Endothelial cell of umbilical vein (primary cell): ENCODE results near the gene MST1.

Experiments
- EZH2 ChIP-seq: IDR thresholded peaks from 2 replicates; pipeline ENCODE4 v1.6.1; 2012; ENCODE audit warnings: borderline replicate concordance, low read depth, mild to moderate bottlenecking, moderate library complexity, low read length, inconsistent platforms; ENCODE audit not compliant: severe bottlenecking
- POLR2A ChIP-seq: IDR thresholded peaks from 2 replicates; pipeline ENCODE4 v1.6.1; 2012; ENCODE audit warnings: low read depth, mild to moderate bottlenecking, control low read depth, low read length
- POLR2AphosphoS5 ChIP-seq: IDR thresholded peaks from 2 replicates; pipeline ENCODE4 v1.6.1; 2012; ENCODE audit warnings: low read depth, mild to moderate bottlenecking, control low read depth, low read length, moderate library complexity; ENCODE audit not compliant: insufficient read depth
- TF ChIP-seq, protein P1 (sequence below), 2 donors: IDR thresholded peaks; 1 replicate in 1 of 2; 2 replicates in 1 of 2; pipeline ENCODE4 v1.5.1; 2011; ENCODE audit warnings: low read length in 2 of 2, mild to moderate bottlenecking in 2 of 2, moderate library complexity in 2 of 2, control low read depth in 1 of 2, inconsistent platforms in 1 of 2, low read depth in 1 of 2; ENCODE audit not compliant: insufficient read depth in 1 of 2; ENCODE audit errors: extremely low read depth in 1 of 2
- TF ChIP-seq, protein P2 (sequence below): IDR thresholded peaks from 2 replicates; pipeline ENCODE4 v1.6.1; 2011; ENCODE audit not compliant: insufficient read depth, insufficient read length

- TF ChIP-seq POLR2A (no peak), POLR2AphosphoS5 (no peak), EZH2 (no peak)
- TF ChIP-seq, protein P1, sequence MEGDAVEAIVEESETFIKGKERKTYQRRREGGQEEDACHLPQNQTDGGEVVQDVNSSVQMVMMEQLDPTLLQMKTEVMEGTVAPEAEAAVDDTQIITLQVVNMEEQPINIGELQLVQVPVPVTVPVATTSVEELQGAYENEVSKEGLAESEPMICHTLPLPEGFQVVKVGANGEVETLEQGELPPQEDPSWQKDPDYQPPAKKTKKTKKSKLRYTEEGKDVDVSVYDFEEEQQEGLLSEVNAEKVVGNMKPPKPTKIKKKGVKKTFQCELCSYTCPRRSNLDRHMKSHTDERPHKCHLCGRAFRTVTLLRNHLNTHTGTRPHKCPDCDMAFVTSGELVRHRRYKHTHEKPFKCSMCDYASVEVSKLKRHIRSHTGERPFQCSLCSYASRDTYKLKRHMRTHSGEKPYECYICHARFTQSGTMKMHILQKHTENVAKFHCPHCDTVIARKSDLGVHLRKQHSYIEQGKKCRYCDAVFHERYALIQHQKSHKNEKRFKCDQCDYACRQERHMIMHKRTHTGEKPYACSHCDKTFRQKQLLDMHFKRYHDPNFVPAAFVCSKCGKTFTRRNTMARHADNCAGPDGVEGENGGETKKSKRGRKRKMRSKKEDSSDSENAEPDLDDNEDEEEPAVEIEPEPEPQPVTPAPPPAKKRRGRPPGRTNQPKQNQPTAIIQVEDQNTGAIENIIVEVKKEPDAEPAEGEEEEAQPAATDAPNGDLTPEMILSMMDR (IDR thresholded peaks at IDR 0.05; ENCODE audit: extremely low read depth in 1 of 2, insufficient read depth in 1 of 2, low read depth in 1 of 2, low read length in 2 of 2): no peak
- TF ChIP-seq, protein P2, sequence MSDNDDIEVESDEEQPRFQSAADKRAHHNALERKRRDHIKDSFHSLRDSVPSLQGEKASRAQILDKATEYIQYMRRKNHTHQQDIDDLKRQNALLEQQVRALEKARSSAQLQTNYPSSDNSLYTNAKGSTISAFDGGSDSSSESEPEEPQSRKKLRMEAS: no peak
Measured at GRCh38 chr3:49680493-49681231, 8.6 kb downstream of the MST1 start.
